CD8-positive, alpha-beta memory T cell (primary cell): ENCODE measurements around the gene METRN. TPM values are rescaled to one million over a fixed set of nuclear protein-coding genes. Genes with fewer than 3 reads are reported as not detected.
A peak's percentile ranks its signal among the peaks of the same experiment; 100 is the strongest.

Experiments used
- CTCF ChIA-PET: fragments of 350-600 bp; sonication (Branson Sonifier 250); formaldehyde crosslinking; loops from one replicate; lab custom pipeline; 2021; ENCODE audit warnings: antibody characterized with exemption; lab: Charles Lee
- POLR2A ChIA-PET: fragments of 350-600 bp; sonication (Branson Sonifier 250); formaldehyde crosslinking; loops from one replicate; lab custom pipeline; 2021; ENCODE audit warnings: antibody characterized with exemption; lab: Charles Lee
- DNase-seq, 5 donors: peaks; one replicate each; pipeline versions ENCODE4 v3.0.0 to v3.0.0-alpha.2; 2020 to 2022; ENCODE audit warnings: mixed read lengths in 1 of 5
- H3K27ac ChIP-seq: one replicate; pipeline ENCODE4 v1.7.0; 2013; ENCODE audit warnings: low read depth, mild to moderate bottlenecking, low read length, moderate library complexity
- H3K27me3 ChIP-seq: 2 replicates; pipeline ENCODE4 v1.7.0; 2013; ENCODE audit warnings: low read length, mild to moderate bottlenecking; ENCODE audit not compliant: insufficient read depth, poor library complexity, severe bottlenecking
- H3K36me3 ChIP-seq: 2 replicates; pipeline ENCODE4 v1.7.0; 2013; ENCODE audit warnings: mild to moderate bottlenecking, low read length, moderate library complexity; ENCODE audit not compliant: insufficient read depth
- H3K4me1 ChIP-seq: 2 replicates; pipeline ENCODE4 v1.7.0; 2013; ENCODE audit warnings: mild to moderate bottlenecking, low read length, moderate library complexity; ENCODE audit not compliant: insufficient read depth
- H3K4me3 ChIP-seq: 2 replicates; pipeline ENCODE4 v1.7.0; 2013; ENCODE audit warnings: mild to moderate bottlenecking, low read length
- H3K9me3 ChIP-seq: 2 replicates; pipeline ENCODE4 v1.7.0; 2013; ENCODE audit warnings: mild to moderate bottlenecking, low read length
- H3K27ac Mint-ChIP-seq, 8 donors: one replicate each; pipeline ENCODE4 v1.8.0; 2020 to 2021; ENCODE audit warnings: mixed read lengths in 8 of 8, mild to moderate bottlenecking in 6 of 8, inconsistent platforms in 3 of 8, moderate library complexity in 3 of 8
- H3K27me3 Mint-ChIP-seq, 2 donors: one replicate each; pipeline ENCODE4 v1.8.0; 2020 to 2021; ENCODE audit warnings: mixed read lengths in 2 of 2, mild to moderate bottlenecking in 1 of 2, moderate library complexity in 1 of 2
- H3K36me3 Mint-ChIP-seq, 3 donors: one replicate each; pipeline ENCODE4 v1.8.0; 2020 to 2021; ENCODE audit warnings: mixed read lengths in 3 of 3, inconsistent platforms in 1 of 3, mild to moderate bottlenecking in 1 of 3
- H3K4me1 Mint-ChIP-seq, 3 donors: one replicate each; pipeline ENCODE4 v1.8.0; 2020 to 2021; ENCODE audit warnings: mixed read lengths in 3 of 3, inconsistent platforms in 1 of 3, mild to moderate bottlenecking in 1 of 3
- H3K4me3 Mint-ChIP-seq, 7 donors: one replicate each; pipeline ENCODE4 v1.8.0; 2020 to 2021; ENCODE audit warnings: mixed read lengths in 7 of 7, mild to moderate bottlenecking in 6 of 7, moderate library complexity in 4 of 7, inconsistent platforms in 2 of 7
- H3K9me3 Mint-ChIP-seq, 5 donors: one replicate each; pipeline ENCODE4 v1.8.0; 2020 to 2022; ENCODE audit warnings: mixed read lengths in 5 of 5, mild to moderate bottlenecking in 3 of 5, moderate library complexity in 2 of 5, inconsistent platforms in 1 of 5
- polyA plus RNA-seq: library from polyadenylated mRNA; unstranded; fragments of 300-500 nt; fragmentation: Illumina TruSeq; gene quantifications from one replicate; pipeline ENCODE4 v1.2.3, GENCODE V29; 2021
- total RNA-seq, 2 experiments: library from RNA; stranded (reverse); gene quantifications; one replicate each; pipeline ENCODE4 v1.2.3, GENCODE V29; 2021

The METRN gene
- total and polyA plus RNA-seq, 3 experiments from 2014 or later: 34.8 to 50.3 (median 38.2) TPM

DNA sequence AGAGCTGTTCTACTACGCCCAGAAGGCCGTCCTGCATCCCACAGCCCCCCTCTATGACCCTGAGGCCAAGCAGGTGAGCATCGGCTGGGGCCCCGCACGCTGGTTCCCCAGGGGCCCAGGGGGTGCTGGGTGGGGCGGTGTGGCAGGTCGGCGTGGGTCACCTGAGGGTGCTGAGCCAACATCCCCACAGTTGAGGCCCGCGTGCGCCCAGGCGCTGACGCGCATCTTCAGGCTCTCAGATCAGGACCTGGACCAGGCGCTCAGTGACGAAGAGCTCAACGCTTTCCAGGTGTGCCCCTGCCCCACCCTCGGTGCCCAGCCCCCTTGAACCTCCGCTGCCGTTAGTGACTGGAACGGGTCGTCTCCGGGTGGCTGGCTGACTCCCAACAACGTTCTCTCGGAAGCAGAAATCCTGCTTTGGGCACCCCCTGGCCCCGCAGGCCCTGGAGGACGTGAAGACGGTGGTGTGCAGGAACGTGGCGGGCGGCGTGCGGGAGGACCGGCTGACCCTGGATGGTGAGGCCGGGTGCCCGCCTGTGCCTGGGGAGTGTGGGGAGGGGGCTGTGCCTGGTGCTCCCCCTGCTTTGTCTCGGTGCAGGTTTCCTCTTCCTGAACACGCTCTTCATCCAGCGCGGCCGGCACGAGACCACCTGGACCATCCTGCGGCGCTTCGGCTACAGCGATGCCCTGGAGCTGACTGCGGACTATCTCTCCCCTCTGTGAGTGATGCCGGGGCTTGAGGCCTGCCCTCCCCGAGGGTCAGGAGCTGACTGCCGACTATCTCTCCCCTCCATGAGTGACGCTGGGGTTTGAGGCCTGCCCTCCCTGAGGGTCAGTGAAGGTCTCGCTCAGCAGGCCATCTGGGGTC, 44.2 kb upstream of the METRN start:
- Histone ChIP-seq H3K27ac (no peak overlapping the region), H3K27me3 (no peaks in the 10 kb centered on the region), H3K36me3 (peaks cover 4% of the 10 kb centered on the region), H3K4me3 (no peak overlapping the region), H3K4me1 (peaks cover 15% of the 10 kb centered on the region), H3K9me3 (no peaks in the 10 kb centered on the region)
- CTCF ChIA-PET: interaction anchor here (1.1 kb wide), 1 partner anchor 10 kb away, joined by 3 read pairs; no protein-coding TSS in a partner anchor
- no peak for DNase-seq
- POLR2A ChIA-PET: interaction anchor here (0.8 to 1.7 kb wide), 4 partner anchors 9 to 58 kb away, joined by 3 to 5 read pairs (median 4); partner anchors contain the start of genes STUB1 and WDR24
- Mint-ChIP-seq H3K27me3 (peaks cover 0 to 6% of the 10 kb centered on the region in 2 donors), H3K36me3 (peaks cover 0 to 36% (median 0%) of the 10 kb centered on the region in 3 donors), H3K4me3 (peak overlapping the region in 6 of 7 donors; percentile 41 to 84 (median 58)), H3K27ac (peak overlapping the region in 1 of 8 donors; percentile 60), H3K9me3 (no peaks in the 10 kb centered on the region), H3K4me1 (peaks cover 4 to 25% (median 5%) of the 10 kb centered on the region in 3 donors)

- Histone ChIP-seq H3K36me3 (peaks cover 4% of the 10 kb centered on the region), H3K4me1 (peaks cover 15% of the 10 kb centered on the region), H3K4me3 (no peak overlapping the region), H3K9me3 (no peaks in the 10 kb centered on the region), H3K27me3 (no peaks in the 10 kb centered on the region), H3K27ac (no peak overlapping the region)
- Mint-ChIP-seq H3K4me1 (peaks cover 4 to 25% (median 5%) of the 10 kb centered on the region in 3 donors), H3K27me3 (peaks cover 0 to 6% of the 10 kb centered on the region in 2 donors), H3K4me3 (peak overlapping the region in 3 of 7 donors; percentile 12 to 44 (median 23)), H3K36me3 (peaks cover 0 to 36% (median 0%) of the 10 kb centered on the region in 3 donors), H3K9me3 (no peaks in the 10 kb centered on the region), H3K27ac (peak overlapping the region in 2 of 8 donors; percentile 50 to 60)
- no peak for DNase-seq
- CTCF ChIA-PET: no interaction called here
- POLR2A ChIA-PET: interaction anchor here (0.6 to 1.1 kb wide), 4 partner anchors 18 to 426 kb away, joined by 3 to 4 read pairs (median 4); partner anchors contain the start of gene WDR24
Measured at GRCh38 chr16:671353-672131, 43.4 kb upstream of the METRN start.

- peaks cover 0 to 36% (median 0%) of the 10 kb centered on the region in 3 donors for H3K36me3 Mint-ChIP-seq
- Histone ChIP-seq H3K27ac (no peak overlapping the region), H3K27me3 (no peaks in the 10 kb centered on the region), H3K4me1 (peaks cover 10% of the 10 kb centered on the region), H3K4me3 (no peak overlapping the region), H3K36me3 (peaks cover 4% of the 10 kb centered on the region), H3K9me3 (no peaks in the 10 kb centered on the region)
- DNase-seq: no peak
- ChIA-PET POLR2A (interaction anchor here (0.6 kb wide), 1 partner anchor 425 kb away, joined by 3 read pairs; no protein-coding TSS in a partner anchor), CTCF (no interaction called here)
- no peaks in the 10 kb centered on the region for H3K9me3 Mint-ChIP-seq
- H3K4me3 Mint-ChIP-seq: no peak overlapping the region
- H3K27me3 Mint-ChIP-seq: peaks cover 0 to 6% of the 10 kb centered on the region in 2 donors
- H3K4me1 Mint-ChIP-seq: peaks cover 5 to 25% (median 7%) of the 10 kb centered on the region in 3 donors
- H3K27ac Mint-ChIP-seq: no peak overlapping the region
Measured at GRCh38 chr16:672371-672770, 42.5 kb upstream of the METRN start.

DNA sequence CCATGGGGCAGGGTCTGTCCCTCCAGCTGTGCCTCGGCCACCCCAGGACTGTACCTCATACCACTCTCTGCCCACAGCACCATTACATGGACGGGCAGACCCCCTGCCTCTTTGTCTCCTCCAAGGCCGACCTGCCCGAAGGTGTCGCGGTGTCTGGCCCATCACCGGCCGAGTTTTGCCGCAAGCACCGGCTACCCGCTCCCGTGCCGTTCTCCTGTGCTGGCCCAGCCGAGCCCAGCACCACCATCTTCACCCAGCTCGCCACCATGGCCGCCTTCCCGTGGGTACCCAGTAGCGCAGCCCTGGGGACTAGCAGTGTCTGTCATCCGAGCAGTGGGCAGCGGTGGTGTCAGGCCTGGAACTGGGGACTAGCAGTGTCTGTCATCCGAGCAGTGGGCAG, 42.1 kb upstream of the METRN start:
- no peak for DNase-seq
- peaks cover 0 to 36% (median 0%) of the 10 kb centered on the region in 3 donors for H3K36me3 Mint-ChIP-seq
- Histone ChIP-seq H3K36me3 (peaks cover 4% of the 10 kb centered on the region), H3K27me3 (no peaks in the 10 kb centered on the region), H3K9me3 (no peaks in the 10 kb centered on the region), H3K4me1 (peaks cover 5% of the 10 kb centered on the region), H3K27ac (no peak overlapping the region), H3K4me3 (no peak overlapping the region)
- ChIA-PET CTCF (no interaction called here), POLR2A (no interaction called here)
- peak overlapping the region in 1 of 8 donors; percentile 56 for H3K27ac Mint-ChIP-seq
- H3K4me3 Mint-ChIP-seq: peak overlapping the region in 2 of 7 donors; percentile 54 to 78
- H3K9me3 Mint-ChIP-seq: no peaks in the 10 kb centered on the region
- peaks cover 0 to 6% of the 10 kb centered on the region in 2 donors for H3K27me3 Mint-ChIP-seq
- H3K4me1 Mint-ChIP-seq: peaks cover 0 to 20% (median 3%) of the 10 kb centered on the region in 3 donors

DNA sequence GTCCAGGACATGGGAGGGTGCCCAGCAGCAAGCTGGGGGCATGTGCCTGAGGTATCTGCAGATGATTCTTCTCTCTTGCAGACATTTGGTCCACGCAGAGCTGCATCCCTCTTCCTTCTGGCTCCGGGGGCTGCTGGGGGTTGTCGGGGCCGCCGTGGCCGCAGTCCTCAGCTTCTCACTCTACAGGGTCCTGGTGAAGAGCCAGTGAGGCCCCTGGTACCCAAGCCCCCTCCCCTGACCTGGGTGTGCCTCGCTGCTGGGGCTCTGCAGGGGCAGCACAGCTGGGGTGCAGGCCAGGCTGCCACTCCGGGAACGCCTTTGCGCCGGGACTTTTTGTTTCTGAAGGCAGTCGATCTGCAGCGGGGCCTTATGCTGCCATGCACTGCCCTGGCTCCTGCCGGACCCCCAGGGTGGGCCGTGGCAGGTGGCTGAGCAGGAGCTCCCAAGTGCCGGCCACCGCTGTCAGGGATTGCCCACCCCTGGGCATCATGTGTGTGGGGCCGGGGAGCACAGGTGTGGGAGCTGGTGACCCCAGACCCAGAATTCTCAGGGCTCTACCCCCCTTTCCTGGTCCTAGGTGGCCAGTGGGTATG, 41.4 kb upstream of the METRN start:
- Mint-ChIP-seq H3K27ac (peak overlapping the region in 1 of 8 donors; percentile 56), H3K36me3 (peaks cover 0 to 36% (median 0%) of the 10 kb centered on the region in 3 donors), H3K4me3 (peak overlapping the region in 2 of 7 donors; percentile 23 to 34), H3K27me3 (peaks cover 0 to 6% of the 10 kb centered on the region in 2 donors), H3K9me3 (no peaks in the 10 kb centered on the region), H3K4me1 (peaks cover 0 to 20% (median 3%) of the 10 kb centered on the region in 3 donors)
- no peak overlapping the region for H3K4me3 ChIP-seq
- H3K9me3 ChIP-seq: no peaks in the 10 kb centered on the region
- CTCF ChIA-PET: no interaction called here
- H3K4me1 ChIP-seq: peaks cover 5% of the 10 kb centered on the region
- H3K36me3 ChIP-seq: peaks cover 4% of the 10 kb centered on the region
- POLR2A ChIA-PET: no interaction called here
- no peak for DNase-seq
- H3K27me3 ChIP-seq: no peaks in the 10 kb centered on the region
- no peak overlapping the region for H3K27ac ChIP-seq

GRCh38 chr16:674214-674881, 40.6 kb upstream of the METRN start:
- Histone ChIP-seq H3K4me1 (peaks cover 8% of the 10 kb centered on the region), H3K36me3 (peaks cover 4% of the 10 kb centered on the region), H3K27me3 (no peaks in the 10 kb centered on the region), H3K27ac (no peak overlapping the region), H3K9me3 (no peaks in the 10 kb centered on the region), H3K4me3 (no peak overlapping the region)
- Mint-ChIP-seq H3K9me3 (no peaks in the 10 kb centered on the region), H3K4me1 (peaks cover 5 to 20% (median 5%) of the 10 kb centered on the region in 3 donors), H3K36me3 (peaks cover 0 to 34% (median 0%) of the 10 kb centered on the region in 3 donors), H3K27me3 (peaks cover 0 to 6% of the 10 kb centered on the region in 2 donors), H3K27ac (no peak overlapping the region), H3K4me3 (peak overlapping the region in 2 of 7 donors; percentile 34)
- no peak for DNase-seq
- ChIA-PET CTCF (no interaction called here), POLR2A (interaction anchor here (1.2 kb wide), 1 partner anchor 30 kb away, joined by 3 read pairs; no protein-coding TSS in a partner anchor)
